Neural cell (in vitro differentiated cells): ENCODE data around the gene MTNR1A.

Experiments
- CTCF ChIP-seq: fragments of 450-650 bp; IDR thresholded peaks from 2 replicates; pipeline ENCODE4 v1.5.1; 2014; ENCODE audit warnings: antibody characterized with exemption, mild to moderate bottlenecking, moderate library complexity; ENCODE audit not compliant: poor library complexity, severe bottlenecking
- EP300 ChIP-seq: fragments of 450-650 bp; conservative IDR thresholded peaks from 2 replicates; pipeline ENCODE4 v1.6.1; 2014; ENCODE audit warnings: antibody characterized with exemption, mild to moderate bottlenecking, moderate library complexity; ENCODE audit not compliant: poor library complexity, severe bottlenecking
- TAF1 ChIP-seq: IDR thresholded peaks from 2 replicates; pipeline ENCODE4 v1.6.1; 2012; ENCODE audit warnings: low read depth

- no peak for TF ChIP-seq CTCF
- no peak for TF ChIP-seq TAF1
- no peak for TF ChIP-seq EP300
Measured at GRCh38 chr4:186514271-186514950, 41.0 kb downstream of the MTNR1A start.
